ENCODE measurements around the gene PLA2G4C. TPM values are rescaled to one million over a fixed set of nuclear protein-coding genes. Genes with fewer than 3 reads are reported as not detected.
A peak's percentile ranks its signal among the peaks of the same experiment; 100 is the strongest.
"Not testable (repeated sequence)": the region's sequence is repeated elsewhere in the genome, so short reads cannot be mapped to it uniquely, and the experiment has no call there.

Gene PLA2G4C
- total and polyA plus RNA-seq, 3 experiments from 2014 or later = 1.7 to 2.6 TPM; not detected in 1

DNA sequence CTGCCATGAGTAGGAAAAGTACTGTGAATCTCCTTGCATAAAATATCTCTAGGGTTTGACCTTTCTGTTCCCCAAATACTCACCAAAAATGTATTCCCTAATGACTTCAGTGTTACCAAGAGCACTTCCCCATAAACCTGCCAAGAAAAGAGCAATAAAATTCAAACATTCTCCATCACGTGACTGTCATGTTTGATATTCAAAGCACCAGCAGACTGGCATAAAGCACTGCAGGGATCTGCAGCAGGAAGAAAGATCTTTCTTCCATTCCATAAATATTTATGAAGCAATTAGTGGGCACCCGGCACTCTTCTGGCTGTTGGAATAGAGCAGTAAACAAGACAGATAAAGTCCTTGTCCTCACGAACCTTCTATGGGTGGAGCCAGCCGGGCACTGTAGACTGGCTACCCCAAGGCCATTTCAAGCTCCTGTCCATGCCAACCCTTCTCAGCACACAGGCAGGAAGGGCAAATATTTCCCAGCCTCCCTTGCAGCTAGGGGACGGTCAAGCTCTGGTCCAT lies 20.3 kb downstream of the PLA2G4C start:
- ChIA-PET CTCF (no interaction called here), POLR2A (no interaction called here)
- Mint-ChIP-seq H3K9me3 (peaks cover 3 to 20% (median 10%) of the 10 kb centered on the region in 5 donors), H3K27ac (no peak overlapping the region), H3K4me1 (no peaks in the 10 kb centered on the region), H3K4me3 (no peak overlapping the region), H3K36me3 (peaks cover 0 to 15% (median 14%) of the 10 kb centered on the region in 3 donors), H3K27me3 (peaks cover 16 to 44% of the 10 kb centered on the region in 2 donors)
- Histone ChIP-seq H3K9me3 (ENCODE audit: low read length) (no peaks in the 10 kb centered on the region), H3K36me3 (ENCODE audit: insufficient read depth, low read length) (no peaks in the 10 kb centered on the region), H3K27ac (ENCODE audit: low read depth, low read length) (no peak overlapping the region), H3K4me3 (ENCODE audit: low read length) (no peak overlapping the region), H3K27me3 (ENCODE audit: insufficient read depth, low read length, poor library complexity, severe bottlenecking) (no peaks in the 10 kb centered on the region), H3K4me1 (ENCODE audit: insufficient read depth, low read length) (no peaks in the 10 kb centered on the region)
- no peak for DNase-seq

DNA sequence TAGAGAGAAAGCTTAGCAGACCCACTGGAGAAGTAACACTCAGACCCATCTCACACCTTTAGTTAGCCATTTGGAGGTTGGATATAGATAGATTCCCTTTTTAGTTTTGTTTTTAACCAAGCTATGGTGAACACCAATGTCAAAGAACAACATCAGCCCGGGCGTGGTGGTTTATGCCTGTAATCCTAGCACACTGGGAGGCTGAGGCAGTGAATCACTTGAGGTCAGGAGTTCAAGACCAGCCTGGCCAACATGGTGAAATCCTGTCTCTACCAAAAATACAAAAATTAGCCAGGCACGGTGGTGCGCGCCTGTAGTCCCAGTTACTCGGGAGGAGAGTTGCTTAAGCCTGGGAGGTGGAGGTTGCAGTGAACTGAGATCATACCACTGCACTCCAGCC lies 21.6 kb downstream of the PLA2G4C start:
- H3K27ac Mint-ChIP-seq; POLR2A ChIA-PET; CTCF ChIA-PET; H3K27ac ChIP-seq (ENCODE audit: low read depth, low read length); H3K4me1 Mint-ChIP-seq; H3K9me3 Mint-ChIP-seq; H3K4me1 ChIP-seq (ENCODE audit: insufficient read depth, low read length); H3K36me3 ChIP-seq (ENCODE audit: insufficient read depth, low read length); H3K27me3 ChIP-seq (ENCODE audit: insufficient read depth, low read length, poor library complexity, severe bottlenecking); H3K4me3 ChIP-seq (ENCODE audit: low read length); H3K4me3 Mint-ChIP-seq; H3K9me3 ChIP-seq (ENCODE audit: low read length); DNase-seq: not testable (repeated sequence)
- Mint-ChIP-seq H3K27me3 (peaks cover 16 to 40% of the 10 kb centered on the region in 2 donors), H3K36me3 (peaks cover 0 to 10% (median 7%) of the 10 kb centered on the region in 3 donors)

DNA sequence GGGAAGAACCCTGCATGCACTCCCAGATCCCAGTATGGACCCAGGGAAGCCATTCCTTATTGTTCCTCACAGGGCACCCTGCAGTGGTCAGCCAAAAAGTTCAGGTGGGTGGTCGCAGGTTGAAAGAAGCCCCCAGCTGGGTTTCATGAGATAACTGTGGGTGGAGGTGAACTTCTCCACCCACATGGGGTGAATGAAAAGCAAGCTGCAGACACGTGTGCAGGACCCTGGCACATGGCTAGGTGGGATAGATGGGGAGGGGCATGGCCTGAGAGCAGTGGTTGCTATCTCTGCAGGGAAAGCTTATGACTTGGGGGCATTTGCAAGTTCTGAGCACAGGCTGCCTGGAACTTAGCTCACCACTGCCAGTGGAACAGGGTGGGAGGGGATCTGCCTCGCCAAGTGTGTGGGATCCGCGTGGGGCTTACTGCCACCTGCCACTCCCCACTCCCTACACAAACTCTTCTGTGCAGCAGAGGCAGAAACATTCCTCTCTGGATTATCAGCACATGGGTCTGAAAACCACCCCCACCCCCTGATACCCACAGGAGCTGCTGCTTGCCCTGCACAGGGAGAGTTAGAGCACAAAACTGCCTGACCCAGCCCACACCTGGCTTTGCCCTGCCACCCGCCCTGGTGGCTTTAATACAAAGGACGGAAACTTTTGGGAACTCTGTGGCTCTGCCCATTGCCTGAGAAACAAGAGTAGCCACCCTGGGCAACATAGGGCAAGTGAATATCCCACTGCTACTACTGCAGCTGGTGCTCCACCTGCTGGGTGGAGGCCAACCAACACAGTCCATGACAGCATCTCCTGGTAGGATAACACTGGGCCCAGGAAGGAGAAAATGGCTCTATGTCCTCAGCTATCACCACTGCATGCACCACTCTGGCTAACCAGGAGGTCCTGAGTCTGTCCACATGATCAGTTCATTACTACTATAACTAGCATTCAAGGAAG lies 24.4 kb downstream of the PLA2G4C start:
- DNase-seq = no peak
- peaks cover 17 to 38% of the 10 kb centered on the region in 2 donors for H3K27me3 Mint-ChIP-seq
- CTCF ChIA-PET = no interaction called here

DNA sequence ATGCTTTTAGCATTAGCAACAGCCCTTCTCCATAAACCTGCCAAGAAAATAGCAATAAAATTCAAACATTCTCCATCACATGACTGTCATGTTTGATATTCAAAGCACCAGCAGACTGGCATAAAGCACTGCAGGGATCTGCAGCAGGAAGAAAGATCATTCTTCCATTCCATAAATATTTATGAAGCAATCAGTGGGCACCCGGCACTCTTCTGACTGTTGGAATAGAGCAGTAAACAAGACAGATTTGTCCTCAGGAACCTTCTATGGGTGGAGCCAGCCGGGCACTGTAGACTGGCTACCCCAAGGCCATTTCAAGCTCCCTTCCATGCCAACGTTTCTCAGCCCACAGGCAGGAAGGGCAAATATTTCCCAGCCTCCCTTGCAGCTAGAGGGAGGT lies 25.5 kb downstream of the PLA2G4C start:
- H3K36me3 Mint-ChIP-seq = peaks cover 0 to 4% (median 1%) of the 10 kb centered on the region in 3 donors
- H3K9me3 ChIP-seq (ENCODE audit: low read length) = no peaks in the 10 kb centered on the region
- no peaks in the 10 kb centered on the region for H3K4me1 ChIP-seq (ENCODE audit: insufficient read depth, low read length)
- ChIA-PET POLR2A (no interaction called here), CTCF (no interaction called here)
- H3K9me3 Mint-ChIP-seq = peaks cover 0 to 1% (median 0%) of the 10 kb centered on the region in 5 donors
- H3K27me3 Mint-ChIP-seq = peaks cover 18 to 37% of the 10 kb centered on the region in 2 donors
- no peak overlapping the region for H3K27ac ChIP-seq (ENCODE audit: low read depth, low read length)
- H3K4me3 Mint-ChIP-seq = no peak overlapping the region
- no peaks in the 10 kb centered on the region for H3K27me3 ChIP-seq (ENCODE audit: insufficient read depth, low read length, poor library complexity, severe bottlenecking)
- DNase-seq = no peak
- no peaks in the 10 kb centered on the region for H3K36me3 ChIP-seq (ENCODE audit: insufficient read depth, low read length)
- H3K4me3 ChIP-seq (ENCODE audit: low read length) = no peak overlapping the region
- no peaks in the 10 kb centered on the region for H3K4me1 Mint-ChIP-seq
- H3K27ac Mint-ChIP-seq = no peak overlapping the region

More for the DNA sequence above, 24.4 kb downstream of the PLA2G4C start:
- Histone ChIP-seq H3K4me1 (ENCODE audit: insufficient read depth, low read length) (no peaks in the 10 kb centered on the region), H3K9me3 (ENCODE audit: low read length) (no peaks in the 10 kb centered on the region), H3K36me3 (ENCODE audit: insufficient read depth, low read length) (no peaks in the 10 kb centered on the region), H3K27ac (ENCODE audit: low read depth, low read length) (no peak overlapping the region), H3K4me3 (ENCODE audit: low read length) (no peak overlapping the region), H3K27me3 (ENCODE audit: insufficient read depth, low read length, poor library complexity, severe bottlenecking) (no peaks in the 10 kb centered on the region)
- Mint-ChIP-seq H3K9me3 (no peaks in the 10 kb centered on the region), H3K36me3 (peaks cover 0 to 6% (median 3%) of the 10 kb centered on the region in 3 donors), H3K4me3 (no peak overlapping the region), H3K4me1 (no peaks in the 10 kb centered on the region), H3K27ac (no peak overlapping the region)
- POLR2A ChIA-PET = no interaction called here

DNA sequence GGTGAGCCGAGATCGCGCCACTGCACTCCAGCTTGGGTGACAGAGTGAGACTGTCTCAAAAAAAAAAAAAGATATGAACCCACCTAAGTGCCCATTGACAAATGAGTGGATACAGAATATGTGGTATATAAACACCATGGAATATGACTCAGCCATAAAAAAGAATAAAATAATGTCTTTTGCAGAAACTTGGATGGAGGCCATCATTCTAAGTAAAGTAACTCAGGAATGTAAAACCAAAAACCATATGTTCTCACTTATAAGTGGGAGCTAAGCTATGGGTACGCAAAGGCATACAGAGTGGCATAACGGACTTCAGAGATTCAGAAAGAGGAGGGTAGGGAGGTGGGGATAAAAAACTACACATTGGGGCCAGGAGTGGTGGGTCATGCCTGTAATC lies 29.5 kb downstream of the PLA2G4C start:
- no peaks in the 10 kb centered on the region for H3K9me3 ChIP-seq (ENCODE audit: low read length)
- H3K4me1 ChIP-seq (ENCODE audit: insufficient read depth, low read length) = no peaks in the 10 kb centered on the region
- POLR2A ChIA-PET = no interaction called here
- H3K27ac ChIP-seq (ENCODE audit: low read depth, low read length) = no peak overlapping the region
- no peak for DNase-seq
- no peaks in the 10 kb centered on the region for H3K36me3 ChIP-seq (ENCODE audit: insufficient read depth, low read length)
- H3K4me1 Mint-ChIP-seq = no peaks in the 10 kb centered on the region
- H3K27me3 Mint-ChIP-seq = peaks cover 11 to 26% of the 10 kb centered on the region in 2 donors
- H3K4me3 Mint-ChIP-seq = no peak overlapping the region
- CTCF ChIA-PET = no interaction called here
- H3K4me3 ChIP-seq (ENCODE audit: low read length) = no peak overlapping the region
- no peaks in the 10 kb centered on the region for H3K27me3 ChIP-seq (ENCODE audit: insufficient read depth, low read length, poor library complexity, severe bottlenecking)
- H3K27ac Mint-ChIP-seq = no peak overlapping the region
- peaks cover 0 to 4% (median 3%) of the 10 kb centered on the region in 3 donors for H3K36me3 Mint-ChIP-seq
- H3K9me3 Mint-ChIP-seq = peaks cover 0 to 2% (median 0%) of the 10 kb centered on the region in 5 donors

DNA sequence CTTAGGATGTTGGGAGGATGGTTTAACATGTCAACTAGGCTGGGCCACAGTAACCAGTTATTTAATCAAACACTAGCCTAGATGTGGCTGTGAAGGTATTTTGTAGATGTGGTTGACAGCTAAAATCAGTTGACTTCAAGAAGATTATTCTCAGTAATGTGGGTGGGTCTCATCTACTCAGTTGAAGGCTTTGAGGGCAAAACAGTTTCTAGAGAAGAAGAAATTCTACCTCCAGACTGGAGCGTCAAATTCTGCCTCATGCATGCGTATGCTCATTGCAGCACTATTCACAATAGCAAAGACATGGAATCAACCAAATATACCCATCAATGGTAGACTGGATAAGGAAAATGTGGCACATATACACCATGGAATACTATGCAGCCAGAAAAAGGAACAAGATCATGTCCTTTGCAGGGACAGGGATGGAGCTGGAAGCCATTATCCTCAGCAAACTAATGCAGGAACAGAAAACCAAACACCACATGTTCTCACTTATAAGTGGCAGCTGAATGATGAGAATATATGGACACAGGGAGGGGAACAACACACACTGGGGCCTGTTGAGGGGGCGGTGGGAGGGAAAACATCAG lies 40.3 kb downstream of the PLA2G4C start:
- H3K27ac Mint-ChIP-seq; H3K27me3 ChIP-seq (ENCODE audit: insufficient read depth, low read length, poor library complexity, severe bottlenecking); POLR2A ChIA-PET; DNase-seq; H3K4me3 ChIP-seq (ENCODE audit: low read length); H3K36me3 ChIP-seq (ENCODE audit: insufficient read depth, low read length); H3K9me3 ChIP-seq (ENCODE audit: low read length); CTCF ChIA-PET; H3K4me1 ChIP-seq (ENCODE audit: insufficient read depth, low read length); H3K9me3 Mint-ChIP-seq; H3K4me1 Mint-ChIP-seq; H3K27ac ChIP-seq (ENCODE audit: low read depth, low read length); H3K4me3 Mint-ChIP-seq; H3K27me3 Mint-ChIP-seq; H3K36me3 Mint-ChIP-seq: not testable (repeated sequence)

DNA sequence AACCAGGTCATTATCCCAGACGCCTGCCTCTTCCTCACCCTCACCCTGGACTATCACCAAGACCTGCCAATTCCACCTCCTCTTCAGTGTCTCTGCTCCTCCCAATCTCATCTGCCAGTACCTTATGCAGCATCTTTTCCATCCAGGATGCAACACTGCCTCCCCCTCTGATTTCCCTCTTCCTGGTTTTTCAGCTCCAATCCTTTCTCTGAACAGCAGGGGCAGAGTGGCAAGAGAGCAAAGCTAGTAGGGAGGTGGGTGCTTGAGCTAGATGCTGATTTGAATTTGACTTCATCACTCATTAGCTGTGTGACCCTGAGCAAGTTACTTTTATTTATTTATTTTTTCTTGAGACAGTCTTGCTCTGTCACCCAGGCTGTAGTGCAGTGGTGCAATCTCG lies 41.2 kb downstream of the PLA2G4C start:
- no peak overlapping the region for H3K4me3 Mint-ChIP-seq
- CTCF ChIA-PET = no interaction called here
- H3K9me3 Mint-ChIP-seq = peaks cover 0 to 3% (median 0%) of the 10 kb centered on the region in 5 donors
- H3K36me3 Mint-ChIP-seq = peaks cover 0 to 7% (median 0%) of the 10 kb centered on the region in 3 donors
- no peaks in the 10 kb centered on the region for H3K27me3 ChIP-seq (ENCODE audit: insufficient read depth, low read length, poor library complexity, severe bottlenecking)
- no peaks in the 10 kb centered on the region for H3K4me1 Mint-ChIP-seq
- no peaks in the 10 kb centered on the region for H3K36me3 ChIP-seq (ENCODE audit: insufficient read depth, low read length)
- H3K4me3 ChIP-seq (ENCODE audit: low read length) = no peak overlapping the region
- no peaks in the 10 kb centered on the region for H3K4me1 ChIP-seq (ENCODE audit: insufficient read depth, low read length)
- POLR2A ChIA-PET = no interaction called here
- peaks cover 3 to 14% of the 10 kb centered on the region in 2 donors for H3K27me3 Mint-ChIP-seq
- no peak overlapping the region for H3K27ac ChIP-seq (ENCODE audit: low read depth, low read length)
- no peaks in the 10 kb centered on the region for H3K9me3 ChIP-seq (ENCODE audit: low read length)
- no peak overlapping the region for H3K27ac Mint-ChIP-seq
- DNase-seq = no peak

DNA sequence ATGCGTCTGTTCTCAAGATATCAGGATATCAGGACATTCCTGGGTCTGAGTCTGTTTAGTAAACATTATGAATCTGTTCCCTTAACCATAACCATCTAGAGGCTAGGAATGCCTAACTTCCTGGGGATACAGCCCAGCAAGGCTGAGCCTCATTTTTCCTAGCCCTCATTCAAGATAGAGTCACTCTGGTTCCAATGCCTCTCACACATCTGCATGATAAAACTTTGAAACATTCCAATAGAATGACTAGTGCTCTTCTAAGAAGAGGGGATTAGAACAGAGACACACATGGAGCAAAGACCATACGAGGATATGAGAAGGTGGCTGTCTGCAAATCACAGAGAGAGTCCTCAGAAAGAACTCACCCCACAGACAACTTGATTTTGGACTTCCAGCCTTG lies 46.1 kb downstream of the PLA2G4C start:
- ChIA-PET POLR2A (interaction anchor here (0.7 kb wide), 1 partner anchor 340 kb away, joined by 5 read pairs; no protein-coding TSS in a partner anchor), CTCF (no interaction called here)
- Histone ChIP-seq H3K36me3 (ENCODE audit: insufficient read depth, low read length) (no peaks in the 10 kb centered on the region), H3K4me1 (ENCODE audit: insufficient read depth, low read length) (no peaks in the 10 kb centered on the region), H3K27ac (ENCODE audit: low read depth, low read length) (no peak overlapping the region), H3K9me3 (ENCODE audit: low read length) (no peaks in the 10 kb centered on the region), H3K4me3 (ENCODE audit: low read length) (no peak overlapping the region), H3K27me3 (ENCODE audit: insufficient read depth, low read length, poor library complexity, severe bottlenecking) (no peaks in the 10 kb centered on the region)
- Mint-ChIP-seq H3K4me1 (no peaks in the 10 kb centered on the region), H3K27ac (peak overlapping the region in 1 of 8 donors; percentile 5), H3K9me3 (peaks cover 0 to 2% (median 0%) of the 10 kb centered on the region in 5 donors), H3K4me3 (no peak overlapping the region), H3K27me3 (peaks cover 14 to 34% of the 10 kb centered on the region in 2 donors), H3K36me3 (peaks cover 0 to 3% (median 0%) of the 10 kb centered on the region in 3 donors)
- DNase-seq = no peak
